ENCODE measurements around the gene TRPM2.

The TRPM2 gene

DNA sequence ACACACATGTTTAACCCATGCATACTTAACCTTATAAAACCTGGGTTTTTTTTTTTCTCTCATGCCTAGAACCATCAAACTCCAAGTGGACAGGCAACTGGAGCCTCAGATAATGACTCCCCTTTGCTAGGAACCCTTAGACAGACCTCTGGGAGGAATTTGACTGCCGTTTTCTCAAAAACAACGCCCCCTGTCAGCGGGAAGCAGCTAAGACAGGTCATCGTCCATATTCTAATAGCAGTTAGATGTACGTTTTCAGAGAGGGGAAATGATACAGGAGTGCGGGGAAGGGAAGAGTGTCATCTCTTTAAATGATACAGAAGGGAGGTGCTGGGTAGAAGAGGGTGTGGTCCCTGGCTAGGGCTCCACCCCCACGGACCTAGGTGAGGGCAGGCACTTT lies 136.5 kb downstream of the TRPM2 start:
- 0 out of 2 replicates have a peak, but pooled peaks cover under 1% of the 10 kb centered on the region for H3K4me1 ChIP-seq (ENCODE audit: control insufficient read depth, insufficient read depth, low read length)
- H3K4me3 ChIP-seq (ENCODE audit: low read depth, low read length) = no peak overlapping the region
- no peak overlapping the region for H3K27ac ChIP-seq (ENCODE audit: low read depth, low read length)
- H3K36me3 ChIP-seq (ENCODE audit: control insufficient read depth, insufficient read depth, low read length) = peaks cover 25% of the 10 kb centered on the region
- peaks cover 60% of the 10 kb centered on the region for H3K9me3 ChIP-seq (ENCODE audit: control insufficient read depth, insufficient read depth, low read depth, low read length)
- H3K9ac ChIP-seq (ENCODE audit: low read length) = no peak overlapping the region
- no peaks in the 10 kb centered on the region for H3K27me3 ChIP-seq (ENCODE audit: control insufficient read depth, insufficient read depth, low read length)

DNA sequence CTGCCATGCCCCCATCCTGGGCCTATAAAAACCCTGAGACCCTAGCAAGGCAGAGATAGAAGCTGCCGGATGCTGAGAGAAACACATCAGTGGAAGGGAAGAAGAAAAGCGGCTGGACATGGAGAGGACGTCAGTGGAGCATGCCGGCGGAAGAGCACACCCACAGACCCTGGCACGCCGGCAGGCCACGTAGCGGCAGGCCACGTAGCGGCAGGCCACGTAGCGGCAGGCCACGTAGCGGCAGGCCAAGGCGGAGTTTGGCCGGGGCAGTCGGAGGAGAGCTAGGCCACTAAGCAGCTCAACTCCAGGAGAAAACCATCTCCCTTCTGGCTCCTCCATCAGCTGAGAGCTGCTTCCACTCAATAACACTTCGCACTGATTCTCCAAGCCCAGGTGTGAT lies 137.0 kb downstream of the TRPM2 start:
- H3K9me3 ChIP-seq (ENCODE audit: control insufficient read depth, insufficient read depth, low read depth, low read length) = peaks cover 60% of the 10 kb centered on the region
- H3K4me1 ChIP-seq (ENCODE audit: control insufficient read depth, insufficient read depth, low read length) = no peaks in the 10 kb centered on the region
- peaks cover 25% of the 10 kb centered on the region for H3K36me3 ChIP-seq (ENCODE audit: control insufficient read depth, insufficient read depth, low read length)

GRCh38 chr21:44490816-44491215 lies 137.4 kb downstream of the TRPM2 start:
- Histone ChIP-seq H3K27ac (ENCODE audit: low read depth, low read length) (no peak overlapping the region), H3K36me3 (ENCODE audit: control insufficient read depth, insufficient read depth, low read length) (peaks cover 25% of the 10 kb centered on the region), H3K4me3 (ENCODE audit: low read depth, low read length) (no peak overlapping the region), H3K4me1 (ENCODE audit: control insufficient read depth, insufficient read depth, low read length) (no peaks in the 10 kb centered on the region), H3K9ac (ENCODE audit: low read length) (no peak overlapping the region), H3K9me3 (ENCODE audit: control insufficient read depth, insufficient read depth, low read depth, low read length) (peaks cover 60% of the 10 kb centered on the region), H3K27me3 (ENCODE audit: control insufficient read depth, insufficient read depth, low read length) (no peaks in the 10 kb centered on the region)

More for the DNA sequence above, 137.0 kb downstream of the TRPM2 start:
- H3K9ac ChIP-seq (ENCODE audit: low read length) = no peak overlapping the region
- H3K4me3 ChIP-seq (ENCODE audit: low read depth, low read length) = no peak overlapping the region
- no peak overlapping the region for H3K27ac ChIP-seq (ENCODE audit: low read depth, low read length)
- H3K27me3 ChIP-seq (ENCODE audit: control insufficient read depth, insufficient read depth, low read length) = no peaks in the 10 kb centered on the region

Measured in HUES6 (cell line).